Stimulated activated CD8-positive, alpha-beta memory T cell treated with anti-CD3 and anti-CD28 coated beads, Interleukin-12 subunit alpha, Interleukin-12 subunit beta, amount 100 ng/mL, for 1 hour (primary cell): Measurements from ENCODE around the gene ADGRB2.

Experiments used
- DNase-seq: peaks from one replicate; pipeline ENCODE4 v3.0.0-alpha.2; 2020; ENCODE audit warnings: low read depth

ADGRB2 gene

GRCh38 chr1:31782421-31783410 is 18.6 kb upstream of the ADGRB2 start:
- DNase-seq, result no peak

- no peak for DNase-seq
These were observed 17.7 kb upstream of the ADGRB2 start for GRCh38 chr1:31781756-31782371.

- no peak for DNase-seq
These were observed 17.1 kb upstream of the ADGRB2 start for GRCh38 chr1:31781138-31781755.

- no peak for DNase-seq
These were observed 16.5 kb upstream of the ADGRB2 start for GRCh38 chr1:31780632-31781031.

GRCh38 chr1:31779687-31780086 is 15.5 kb upstream of the ADGRB2 start:
- DNase-seq, result no peak

- no peak for DNase-seq
These were observed 14.8 kb upstream of the ADGRB2 start for GRCh38 chr1:31778763-31779488.

- no peak for DNase-seq
These were observed 12.4 kb upstream of the ADGRB2 start for GRCh38 chr1:31776516-31776915.

- DNase-seq, result no peak
These were observed 11.9 kb upstream of the ADGRB2 start for GRCh38 chr1:31776032-31776431.

- DNase-seq, result no peak
These were observed 11.3 kb upstream of the ADGRB2 start for GRCh38 chr1:31775210-31775999.

- no peak for DNase-seq
These were observed 10.4 kb upstream of the ADGRB2 start for GRCh38 chr1:31774495-31774894.

- DNase-seq, result no peak
These were observed 9.7 kb upstream of the ADGRB2 start for GRCh38 chr1:31773861-31774260.

GRCh38 chr1:31772669-31773248 is 8.6 kb upstream of the ADGRB2 start:
- no peak for DNase-seq

- DNase-seq, result no peak
These were observed 7.9 kb upstream of the ADGRB2 start for GRCh38 chr1:31771891-31772668.

GRCh38 chr1:31769720-31770390 is 5.7 kb upstream of the ADGRB2 start:
- DNase-seq, result no peak

GRCh38 chr1:31768939-31769704 is 5.0 kb upstream of the ADGRB2 start:
- DNase-seq, result no peak

GRCh38 chr1:31768407-31768907 is 4.3 kb upstream of the ADGRB2 start:
- no peak for DNase-seq

GRCh38 chr1:31767225-31767624 is 3.1 kb upstream of the ADGRB2 start:
- DNase-seq, result no peak

- no peak for DNase-seq
These were observed 1.4 kb upstream of the ADGRB2 start for GRCh38 chr1:31765516-31765915.

GRCh38 chr1:31765041-31765467 is 914 bp upstream of the ADGRB2 start:
- no peak for DNase-seq
